ENCODE data around the gene EYS. TPM values are rescaled to one million over a fixed set of nuclear protein-coding genes. Genes with fewer than 3 reads are reported as not detected.

Gene EYS
- total RNA-seq, 1 donor from 2014 or later = not detected

DNA sequence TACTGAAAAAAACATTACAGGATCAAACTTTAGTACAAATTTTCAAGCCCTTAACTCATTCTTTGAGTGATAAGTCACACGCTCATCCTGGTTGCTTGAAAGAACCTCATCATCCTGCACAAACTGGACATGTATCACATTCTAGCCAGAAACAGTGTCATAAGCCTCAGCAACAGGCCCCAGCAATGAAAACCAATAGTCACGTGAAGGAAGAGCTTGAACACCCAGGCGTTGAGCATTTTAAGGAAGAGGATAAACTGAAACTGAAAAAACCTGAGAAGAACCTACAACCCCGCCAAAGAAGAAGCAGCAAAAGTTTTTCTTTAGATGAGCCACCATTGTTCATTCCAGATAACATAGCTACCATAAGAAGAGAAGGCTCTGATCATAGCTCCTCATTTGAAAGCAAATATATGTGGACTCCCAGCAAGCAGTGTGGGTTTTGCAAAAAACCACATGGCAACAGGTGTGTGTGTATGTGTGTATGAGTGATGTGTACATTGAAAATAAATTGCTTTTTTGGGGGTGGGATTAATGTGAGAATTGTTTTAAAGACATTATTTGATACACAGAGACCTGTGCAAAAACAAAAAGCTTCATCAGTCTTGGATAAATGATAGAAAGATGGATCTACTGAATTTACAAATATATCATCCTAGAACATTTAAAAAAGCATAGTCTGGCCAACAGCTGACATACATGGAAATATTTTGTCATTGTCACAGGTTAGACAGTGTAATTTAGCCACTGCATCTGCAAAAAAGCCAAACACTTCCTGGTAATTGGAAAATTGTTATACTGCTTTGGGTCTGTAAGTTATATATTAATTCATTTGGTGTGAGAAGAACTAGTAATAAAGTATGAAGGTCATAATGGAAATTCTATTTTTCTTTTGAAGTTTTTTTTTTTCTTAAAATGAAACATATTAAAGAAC lies 2021.3 kb downstream of the EYS start:
- TF ChIP-seq, protein P1, sequence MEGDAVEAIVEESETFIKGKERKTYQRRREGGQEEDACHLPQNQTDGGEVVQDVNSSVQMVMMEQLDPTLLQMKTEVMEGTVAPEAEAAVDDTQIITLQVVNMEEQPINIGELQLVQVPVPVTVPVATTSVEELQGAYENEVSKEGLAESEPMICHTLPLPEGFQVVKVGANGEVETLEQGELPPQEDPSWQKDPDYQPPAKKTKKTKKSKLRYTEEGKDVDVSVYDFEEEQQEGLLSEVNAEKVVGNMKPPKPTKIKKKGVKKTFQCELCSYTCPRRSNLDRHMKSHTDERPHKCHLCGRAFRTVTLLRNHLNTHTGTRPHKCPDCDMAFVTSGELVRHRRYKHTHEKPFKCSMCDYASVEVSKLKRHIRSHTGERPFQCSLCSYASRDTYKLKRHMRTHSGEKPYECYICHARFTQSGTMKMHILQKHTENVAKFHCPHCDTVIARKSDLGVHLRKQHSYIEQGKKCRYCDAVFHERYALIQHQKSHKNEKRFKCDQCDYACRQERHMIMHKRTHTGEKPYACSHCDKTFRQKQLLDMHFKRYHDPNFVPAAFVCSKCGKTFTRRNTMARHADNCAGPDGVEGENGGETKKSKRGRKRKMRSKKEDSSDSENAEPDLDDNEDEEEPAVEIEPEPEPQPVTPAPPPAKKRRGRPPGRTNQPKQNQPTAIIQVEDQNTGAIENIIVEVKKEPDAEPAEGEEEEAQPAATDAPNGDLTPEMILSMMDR (IDR thresholded peaks at IDR 0.05) = no peak
- intact Hi-C loops (cut with DNase I) = no loop called here
- DNase-seq = no peak
- Histone ChIP-seq H3K27ac (no peak overlapping the region), H3K4me1 (peaks cover 13% of the 10 kb centered on the region), H3K27me3 (ENCODE audit: low read depth) (no peaks in the 10 kb centered on the region), H3K36me3 (peaks cover 25% of the 10 kb centered on the region), H3K9me3 (no peaks in the 10 kb centered on the region), H3K4me3 (no peak overlapping the region)
- peak; percentile 35 to 46 for ATAC-seq

DNA sequence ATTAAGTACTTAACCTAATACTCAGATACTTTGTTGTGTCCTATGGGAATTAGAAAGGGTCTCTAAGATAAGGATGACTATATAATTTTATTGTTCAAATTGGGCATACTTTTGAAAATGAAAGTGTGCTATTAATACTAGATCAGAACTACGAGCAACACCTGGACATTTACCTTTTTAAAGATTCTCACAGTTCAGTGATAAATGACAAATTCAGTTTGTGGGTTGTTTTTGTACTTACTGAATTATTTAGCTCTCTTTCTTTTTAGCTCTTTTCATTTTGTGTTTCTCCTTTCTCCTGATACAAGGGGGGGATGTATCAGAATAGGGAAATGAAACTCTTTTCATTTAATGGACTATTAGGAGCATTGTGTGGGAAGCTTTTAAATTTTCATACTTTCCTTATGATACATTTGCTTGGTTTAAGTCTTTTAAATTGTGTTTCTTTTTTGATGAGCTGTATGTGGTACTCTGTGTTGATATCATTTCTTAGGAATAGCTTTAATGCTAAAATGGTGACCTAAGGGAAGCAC lies 2023.9 kb downstream of the EYS start:
- no peak for ATAC-seq
- peaks cover 31% of the 10 kb centered on the region for H3K36me3 ChIP-seq
- no peak overlapping the region for H3K4me3 ChIP-seq
- no peaks in the 10 kb centered on the region for H3K27me3 ChIP-seq (ENCODE audit: low read depth)
- no peak overlapping the region for H3K27ac ChIP-seq
- peaks cover 8% of the 10 kb centered on the region for H3K4me1 ChIP-seq
- DNase-seq = no peak
- TF ChIP-seq, protein P1 (IDR thresholded peaks at IDR 0.05) = no peak
- no peaks in the 10 kb centered on the region for H3K9me3 ChIP-seq
- intact Hi-C loops (cut with DNase I) = no loop called here

DNA sequence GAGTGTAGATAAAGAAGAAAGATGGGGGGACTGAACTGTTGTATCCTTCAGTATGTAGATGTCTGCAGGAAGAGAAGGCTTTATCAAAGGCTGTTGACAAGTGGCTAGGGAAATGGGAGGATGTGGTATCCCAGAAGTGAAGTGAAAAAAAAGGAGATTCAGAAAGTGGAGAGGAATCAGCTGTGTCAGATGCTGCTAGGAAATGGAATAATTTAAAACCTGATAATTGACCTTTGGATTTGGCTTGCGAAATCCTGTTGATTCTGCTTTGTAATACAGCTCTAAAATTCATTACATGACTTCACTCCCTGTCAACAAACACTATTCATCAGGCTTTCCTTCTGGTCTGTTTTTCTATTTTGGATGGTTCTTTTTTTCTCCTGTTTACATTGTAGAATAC lies 2029.7 kb downstream of the EYS start:
- peaks cover 38% of the 10 kb centered on the region for H3K4me1 ChIP-seq
- peak in 1 of 2 donors; percentile 42 for ATAC-seq

DNA sequence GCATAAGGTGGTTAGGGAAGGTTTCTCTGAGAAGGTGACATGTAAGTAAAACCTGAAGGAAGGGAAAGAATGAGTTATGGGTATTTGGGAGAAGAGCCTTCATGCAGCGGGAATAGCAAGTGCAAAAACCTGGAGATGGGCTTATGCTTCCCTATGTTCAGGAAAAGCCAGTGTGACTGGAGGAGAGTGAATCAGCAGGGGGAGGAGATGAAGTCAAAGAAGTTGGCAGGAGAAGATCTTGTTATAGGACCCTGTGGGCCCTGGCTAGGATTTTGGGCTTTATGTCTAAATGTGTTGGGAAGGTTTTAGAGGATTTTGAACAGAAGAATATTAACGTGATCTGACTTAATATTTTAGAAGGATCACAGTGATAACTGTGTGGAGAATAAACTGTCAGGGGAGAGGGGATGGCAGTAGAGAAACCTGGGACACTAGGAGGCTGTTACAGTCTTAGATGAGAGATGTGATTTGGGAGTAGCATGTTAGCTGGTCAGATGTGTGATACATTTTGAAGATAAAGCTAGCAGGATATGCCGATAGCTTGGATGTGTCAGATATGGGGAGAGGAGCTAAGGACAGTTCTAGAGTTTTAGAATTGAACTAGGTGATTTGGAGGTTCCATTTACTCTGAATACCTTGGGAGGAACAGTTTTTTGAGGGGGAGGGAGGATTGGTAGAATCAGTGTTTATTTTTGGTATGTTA lies 2030.5 kb downstream of the EYS start:
- Histone ChIP-seq H3K27me3 (ENCODE audit: low read depth) (no peaks in the 10 kb centered on the region), H3K4me3 (no peak overlapping the region), H3K4me1 (peaks cover 41% of the 10 kb centered on the region), H3K36me3 (peaks cover 20% of the 10 kb centered on the region), H3K27ac (no peak overlapping the region), H3K9me3 (no peaks in the 10 kb centered on the region)
- TF ChIP-seq, protein P1 (IDR thresholded peaks at IDR 0.05) = no peak
- DNase-seq (no peak), ATAC-seq (no peak)
- intact Hi-C loops (cut with DNase I) = no loop called here

More for the DNA sequence above, 2029.7 kb downstream of the EYS start:
- Histone ChIP-seq H3K27me3 (ENCODE audit: low read depth) (no peaks in the 10 kb centered on the region), H3K9me3 (no peaks in the 10 kb centered on the region), H3K36me3 (peaks cover 16% of the 10 kb centered on the region), H3K27ac (no peak overlapping the region), H3K4me3 (no peak overlapping the region)
- no peak for DNase-seq
- TF ChIP-seq, protein P1 (IDR thresholded peaks at IDR 0.05) = no peak
- intact Hi-C loops (cut with DNase I) = no loop called here

DNA sequence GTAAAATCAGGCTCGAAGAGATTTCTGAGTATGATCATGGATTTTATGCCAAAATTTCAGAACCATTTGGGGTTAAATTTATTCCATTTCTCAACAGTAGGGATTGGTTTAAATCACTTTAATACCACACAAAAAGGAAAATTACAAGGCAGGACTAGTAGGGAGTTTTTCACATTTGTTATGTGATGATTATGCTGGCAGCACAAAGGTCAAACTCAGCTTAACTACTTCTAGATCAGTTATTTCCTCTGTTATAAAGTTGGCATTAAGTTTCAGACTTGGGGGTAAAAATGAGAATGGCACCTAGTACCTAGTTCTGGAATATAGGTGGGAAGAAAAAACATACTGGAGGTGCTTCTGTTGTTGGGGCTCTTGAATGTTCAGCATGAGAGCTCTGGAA lies 2031.9 kb downstream of the EYS start:
- Histone ChIP-seq H3K27me3 (ENCODE audit: low read depth) (no peaks in the 10 kb centered on the region), H3K4me3 (no peak overlapping the region), H3K9me3 (no peaks in the 10 kb centered on the region), H3K36me3 (peaks cover 12% of the 10 kb centered on the region), H3K4me1 (peaks cover 48% of the 10 kb centered on the region), H3K27ac (no peak overlapping the region)
- DNase-seq (no peak), ATAC-seq (no peak)
- TF ChIP-seq, protein P1 (IDR thresholded peaks at IDR 0.05) = no peak
- intact Hi-C loops (cut with DNase I) = no loop called here
